Measurements from ENCODE around the gene SAMHD1. TPM values are rescaled to one million over a fixed set of nuclear protein-coding genes. Genes with fewer than 3 reads are reported as not detected.

SAMHD1 gene
- total and polyA plus RNA-seq, 2 donors (not counting 1 experiment from before 2014, with no cell fraction given) = 7.9 to 12.8 TPM

- ChIA-PET POLR2A (no interaction called here), CTCF (no interaction called here)
- H3K9me3 Mint-ChIP-seq (ENCODE audit: insufficient read depth) = no peaks in the 10 kb centered on the region
- H3K4me1 Mint-ChIP-seq = peaks cover 8% of the 10 kb centered on the region
- 100% methylated on average over 2 of the region's 2 CpGs for WGBS (ENCODE audit: insufficient coverage)
- no peaks in the 10 kb centered on the region for H3K27me3 ChIP-seq (replicated peaks in 1 of 4; ENCODE audit: control extremely low read depth in 1 of 4, control insufficient read depth in 3 of 4, insufficient read depth in 4 of 4, low read length in 3 of 4)
- intact Hi-C loops (cut with micrococcal nuclease) = no loop called here
- no peak for ATAC-seq (ENCODE audit: low read depth)
- H3K4me3 ChIP-seq (ENCODE audit: control extremely low read depth in 1 of 5, extremely low read depth in 1 of 5, insufficient read depth in 1 of 5, low read depth in 2 of 5, low read length in 4 of 5) = no peak overlapping the region
- no peak overlapping the region for H3K4me2 ChIP-seq (replicated peaks; ENCODE audit: low read depth, low read length, poor library complexity, severe bottlenecking)
- H3K27me3 Mint-ChIP-seq = no peaks in the 10 kb centered on the region
- no peak overlapping the region for H3K9ac ChIP-seq (ENCODE audit: low read length)
- H2AFZ ChIP-seq (ENCODE audit: insufficient read depth, low read depth, low read length, poor library complexity, severe bottlenecking) = no peak overlapping the region
- H3K4me3 Mint-ChIP-seq = no peak overlapping the region
- H3K79me2 ChIP-seq (ENCODE audit: control insufficient read depth, insufficient read depth, low read length) = no peaks in the 10 kb centered on the region
- H3K27ac ChIP-seq (ENCODE audit: low read length in 2 of 2) = no peak overlapping the region
- H3K36me3 ChIP-seq (replicated peaks in 1 of 2; ENCODE audit: control extremely low read depth in 1 of 2, control insufficient read depth in 1 of 2, extremely low read depth in 1 of 2, insufficient read depth in 2 of 2, low read length in 1 of 2) = peaks cover 2 to 26% of the 10 kb centered on the region in 2 experiments
- DNase-seq = no peak
- TF ChIP-seq EZH2 (IDR thresholded peaks at IDR 0.05; ENCODE audit: borderline replicate concordance, insufficient read depth, low read depth, low read length, poor library complexity, severe bottlenecking) (no peak), CTCF (IDR thresholded peaks at IDR 0.05) (no peak)
- H3K9me3 ChIP-seq (ENCODE audit: control extremely low read depth in 1 of 3, control insufficient read depth in 2 of 3, insufficient read depth in 1 of 3, low read length in 2 of 3) = no peaks in the 10 kb centered on the region
- no peaks in the 10 kb centered on the region for H4K20me1 ChIP-seq (ENCODE audit: control insufficient read depth, insufficient read depth, low read length, poor library complexity, severe bottlenecking)
- peaks cover 3 to 4% of the 10 kb centered on the region in 2 donors for H3K4me1 ChIP-seq (ENCODE audit: control insufficient read depth in 2 of 2, insufficient read depth in 2 of 2, low read length in 2 of 2)
- H3K27ac Mint-ChIP-seq = no peak overlapping the region
Measured at GRCh38 chr20:36925234-36925633, 26.3 kb downstream of the SAMHD1 start.

- Histone ChIP-seq H3K9me3 (ENCODE audit: control extremely low read depth in 1 of 3, control insufficient read depth in 2 of 3, insufficient read depth in 1 of 3, low read length in 2 of 3) (no peaks in the 10 kb centered on the region), H3K4me1 (ENCODE audit: control insufficient read depth in 2 of 2, insufficient read depth in 2 of 2, low read length in 2 of 2) (peaks cover 3 to 4% of the 10 kb centered on the region in 2 donors), H3K36me3 (replicated peaks in 1 of 2; ENCODE audit: control extremely low read depth in 1 of 2, control insufficient read depth in 1 of 2, extremely low read depth in 1 of 2, insufficient read depth in 2 of 2, low read length in 1 of 2) (peaks cover 2 to 22% of the 10 kb centered on the region in 2 experiments), H3K9ac (ENCODE audit: low read length) (no peak overlapping the region), H2AFZ (ENCODE audit: insufficient read depth, low read depth, low read length, poor library complexity, severe bottlenecking) (no peak overlapping the region), H3K79me2 (ENCODE audit: control insufficient read depth, insufficient read depth, low read length) (no peaks in the 10 kb centered on the region), H3K4me2 (replicated peaks; ENCODE audit: low read depth, low read length, poor library complexity, severe bottlenecking) (no peak overlapping the region), H3K27me3 (replicated peaks in 1 of 4; ENCODE audit: control extremely low read depth in 1 of 4, control insufficient read depth in 3 of 4, insufficient read depth in 4 of 4, low read length in 3 of 4) (no peaks in the 10 kb centered on the region), H4K20me1 (ENCODE audit: control insufficient read depth, insufficient read depth, low read length, poor library complexity, severe bottlenecking) (no peaks in the 10 kb centered on the region), H3K4me3 (ENCODE audit: control extremely low read depth in 1 of 5, extremely low read depth in 1 of 5, insufficient read depth in 1 of 5, low read depth in 2 of 5, low read length in 4 of 5) (no peak overlapping the region), H3K27ac (ENCODE audit: low read length in 2 of 2) (no peak overlapping the region)
- Mint-ChIP-seq H3K4me3 (no peak overlapping the region), H3K27me3 (no peaks in the 10 kb centered on the region), H3K4me1 (peaks cover 10% of the 10 kb centered on the region), H3K9me3 (ENCODE audit: insufficient read depth) (no peaks in the 10 kb centered on the region), H3K27ac (no peak overlapping the region)
- DNase-seq = no peak
- no peak for ATAC-seq (ENCODE audit: low read depth)
- intact Hi-C loops (cut with micrococcal nuclease) = no loop called here
- ChIA-PET CTCF (interaction anchor here (1.6 kb wide), 1 partner anchor 16 kb away, joined by 3 read pairs; no protein-coding TSS in a partner anchor), POLR2A (no interaction called here)
- no peak for TF ChIP-seq EZH2 (IDR thresholded peaks at IDR 0.05; ENCODE audit: borderline replicate concordance, insufficient read depth, low read depth, low read length, poor library complexity, severe bottlenecking)
- no peak for TF ChIP-seq CTCF (IDR thresholded peaks at IDR 0.05)
- 75% methylated on average over 2 of the region's 9 CpGs for WGBS (ENCODE audit: insufficient coverage)
Measured at GRCh38 chr20:36924167-36925045, 27.1 kb downstream of the SAMHD1 start.
